Neuron (in vitro differentiated cells): ENCODE measurements around the gene CROCC.
"Not testable (repeated sequence)": the region's sequence is repeated elsewhere in the genome, so short reads cannot be mapped to it uniquely, and the experiment has no call there.

Experiments used
- H2AFZ ChIP-seq: one replicate; pipeline ENCODE4 v1.6.1; 2013; ENCODE audit warnings: low read depth, mild to moderate bottlenecking, inconsistent platforms, low read length, moderate library complexity
- H3K27me3 ChIP-seq: one replicate; pipeline ENCODE4 v1.6.1; 2013; ENCODE audit warnings: low read length; ENCODE audit not compliant: insufficient read depth
- H3K36me3 ChIP-seq: one replicate; pipeline ENCODE4 v1.6.1; 2013; ENCODE audit warnings: low read length; ENCODE audit not compliant: insufficient read depth
- H3K4me1 ChIP-seq: one replicate; pipeline ENCODE4 v1.6.1; 2013; ENCODE audit warnings: low read length; ENCODE audit not compliant: insufficient read depth
- H3K4me3 ChIP-seq: 2 replicates; pipeline ENCODE4 v1.5.1; 2013; ENCODE audit warnings: mild to moderate bottlenecking, low read length, moderate library complexity
- H3K9me3 ChIP-seq: one replicate; pipeline ENCODE4 v1.6.1; 2013; ENCODE audit warnings: low read length

The CROCC gene

DNA sequence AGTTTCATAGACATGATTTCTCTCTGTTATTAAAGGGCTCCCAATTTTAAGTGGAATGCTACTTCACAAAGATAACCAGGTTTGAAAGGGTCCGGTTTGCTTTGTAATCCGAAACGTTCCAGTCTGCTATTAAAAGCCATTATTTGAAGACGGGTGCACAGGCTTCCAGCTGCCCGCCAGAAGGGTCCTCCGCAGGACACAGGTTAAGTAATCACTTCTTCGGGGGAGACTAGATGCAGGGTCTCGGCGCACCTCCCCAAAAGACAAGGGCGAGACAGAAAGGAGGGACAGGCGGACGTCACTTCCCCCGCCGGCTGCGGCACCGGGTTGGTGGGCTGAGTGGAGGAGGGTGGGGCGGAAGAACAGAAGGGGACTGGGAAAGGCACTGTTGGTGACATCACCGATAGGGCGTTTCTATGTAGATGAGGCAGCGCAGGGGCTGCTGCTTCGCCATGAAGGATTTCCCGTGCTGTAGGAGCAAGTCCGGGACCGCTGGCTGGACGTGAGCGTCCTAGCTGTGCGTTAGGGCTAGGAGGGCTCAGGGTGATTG lies 17.1 kb upstream of the CROCC start:
- Histone ChIP-seq H3K4me1 (peaks cover 20% of the 10 kb centered on the region), H3K27me3 (no peaks in the 10 kb centered on the region), H3K9me3 (no peaks in the 10 kb centered on the region), H2AFZ (peak overlapping the region; percentile 39), H3K36me3 (no peaks in the 10 kb centered on the region), H3K4me3 (peak overlapping the region; percentile 51)

GRCh38 chr1:16905110-16905867 lies 16.4 kb upstream of the CROCC start:
- Histone ChIP-seq H3K4me3 (peak overlapping the region; percentile 51), H3K9me3 (no peaks in the 10 kb centered on the region), H3K4me1 (peaks cover 20% of the 10 kb centered on the region), H3K27me3 (no peaks in the 10 kb centered on the region), H2AFZ (no peak overlapping the region), H3K36me3 (no peaks in the 10 kb centered on the region)

GRCh38 chr1:16905868-16906702 lies 15.6 kb upstream of the CROCC start:
- H3K9me3 ChIP-seq = no peaks in the 10 kb centered on the region
- peaks cover 20% of the 10 kb centered on the region for H3K4me1 ChIP-seq
- no peaks in the 10 kb centered on the region for H3K27me3 ChIP-seq
- peak overlapping the region; percentile 1 for H3K4me3 ChIP-seq
- no peaks in the 10 kb centered on the region for H3K36me3 ChIP-seq
- no peak overlapping the region for H2AFZ ChIP-seq

DNA sequence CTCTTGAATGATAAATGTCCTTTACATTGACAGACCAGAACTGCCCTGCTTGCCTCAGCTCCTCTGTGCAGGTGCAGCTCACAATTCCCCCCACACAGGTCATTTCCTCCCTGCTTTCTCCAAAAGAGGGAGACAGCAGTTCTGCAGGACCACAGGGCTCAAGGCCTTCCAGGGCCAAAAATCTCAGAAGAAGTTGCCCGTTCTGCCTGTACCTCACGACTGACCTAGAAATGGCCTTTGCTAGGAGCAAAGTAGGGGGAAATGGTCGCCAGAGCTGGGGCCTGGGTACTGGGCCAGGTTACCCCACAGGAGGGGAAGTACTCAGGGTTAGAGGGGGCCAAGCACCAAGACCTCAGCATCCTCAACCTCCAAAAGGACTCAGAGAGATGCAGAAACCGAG lies 14.9 kb upstream of the CROCC start:
- H3K27me3 ChIP-seq = no peaks in the 10 kb centered on the region
- no peaks in the 10 kb centered on the region for H3K36me3 ChIP-seq
- H2AFZ ChIP-seq = no peak overlapping the region
- peaks cover 20% of the 10 kb centered on the region for H3K4me1 ChIP-seq
- H3K4me3 ChIP-seq = no peak overlapping the region
- no peaks in the 10 kb centered on the region for H3K9me3 ChIP-seq

DNA sequence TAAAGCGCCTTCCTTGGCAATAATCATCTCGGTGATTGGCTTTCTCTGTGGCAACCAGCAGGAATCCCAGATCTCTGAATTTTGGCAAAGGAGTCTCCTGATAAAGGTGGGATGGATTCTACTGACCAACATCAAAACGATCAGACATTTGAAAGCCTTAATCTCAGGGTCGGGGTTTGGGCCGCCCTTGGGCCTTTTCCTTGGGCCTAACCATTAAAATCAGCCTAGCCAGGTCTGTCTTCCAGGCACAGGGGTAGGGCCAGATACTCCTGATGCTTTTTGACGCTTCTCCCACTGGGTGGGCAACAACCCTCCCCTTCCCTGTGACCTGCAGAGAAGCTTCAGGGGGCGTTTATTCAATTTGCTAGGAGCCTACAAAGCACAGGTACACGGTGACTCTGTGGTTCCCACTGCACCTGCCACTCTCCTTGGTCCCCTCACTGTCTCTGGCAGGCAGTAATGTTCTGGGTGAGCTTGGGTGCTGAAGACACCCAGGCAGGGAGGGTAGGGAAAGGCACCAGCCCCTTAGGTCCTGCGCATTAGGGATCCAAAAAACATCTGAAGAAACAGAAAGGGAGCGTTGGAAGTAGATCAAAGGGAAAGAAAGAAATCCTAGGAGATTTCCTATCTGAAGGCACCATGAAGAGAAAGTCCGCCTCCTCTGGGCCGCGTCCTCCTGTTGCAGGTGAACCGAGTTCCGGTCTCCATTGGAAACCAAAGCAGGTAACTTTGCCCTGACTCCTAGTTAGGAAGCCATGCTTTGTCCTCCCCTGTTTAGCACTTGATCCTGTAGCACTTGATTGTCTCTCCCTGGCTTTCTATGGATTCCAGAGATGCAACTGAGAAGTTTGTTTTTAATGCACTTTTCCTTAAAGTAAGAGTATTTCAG lies 13.6 kb upstream of the CROCC start:
- Histone ChIP-seq H3K27me3 (no peaks in the 10 kb centered on the region), H3K4me3 (no peak overlapping the region), H3K4me1 (peaks cover 20% of the 10 kb centered on the region), H2AFZ (no peak overlapping the region), H3K9me3 (no peaks in the 10 kb centered on the region), H3K36me3 (no peaks in the 10 kb centered on the region)

DNA sequence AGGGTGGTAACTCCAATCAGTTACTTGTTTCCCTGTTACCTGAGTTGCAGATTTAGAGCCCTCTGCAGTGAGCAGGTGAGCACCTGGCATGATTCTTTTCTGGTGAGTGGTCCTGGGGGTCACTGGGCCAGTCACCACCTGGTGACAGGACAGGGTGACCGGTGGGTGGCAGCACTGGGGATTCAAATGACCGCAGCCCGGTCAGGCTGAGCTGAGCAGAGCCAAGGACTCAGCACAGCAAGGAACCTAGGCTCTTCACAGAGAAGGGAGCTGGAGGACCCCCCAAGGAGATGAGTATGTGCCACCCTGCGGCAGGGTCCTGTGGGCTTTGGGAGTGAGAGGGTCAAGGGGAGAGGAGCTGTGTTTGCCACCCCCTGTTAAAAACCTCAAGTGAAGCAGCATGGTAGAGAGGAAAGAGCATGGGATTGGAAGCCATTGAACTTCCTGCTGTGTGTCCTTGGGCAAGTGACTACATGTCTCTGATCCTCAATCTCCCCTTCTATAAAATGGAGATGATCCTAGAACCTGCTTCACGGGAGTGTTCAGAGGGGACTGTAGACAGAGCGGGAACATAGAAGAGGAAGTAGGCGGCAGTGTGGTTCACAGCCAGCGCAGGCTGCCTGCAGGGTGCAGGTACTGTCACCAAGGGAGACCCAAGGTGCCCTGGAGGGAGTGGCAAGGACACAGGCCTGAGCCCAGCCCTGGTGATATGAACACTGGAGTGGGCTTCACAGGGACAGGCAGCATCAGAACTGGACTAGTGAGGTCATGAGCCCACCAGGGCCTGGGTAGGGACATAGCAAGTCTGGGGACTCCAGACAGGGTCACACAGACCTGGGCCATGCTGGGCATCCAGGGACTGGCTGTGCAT lies 9.6 kb upstream of the CROCC start:
- H3K36me3 ChIP-seq, H3K9me3 ChIP-seq, H3K27me3 ChIP-seq, H2AFZ ChIP-seq, H3K4me3 ChIP-seq, H3K4me1 ChIP-seq: not testable (repeated sequence)

DNA sequence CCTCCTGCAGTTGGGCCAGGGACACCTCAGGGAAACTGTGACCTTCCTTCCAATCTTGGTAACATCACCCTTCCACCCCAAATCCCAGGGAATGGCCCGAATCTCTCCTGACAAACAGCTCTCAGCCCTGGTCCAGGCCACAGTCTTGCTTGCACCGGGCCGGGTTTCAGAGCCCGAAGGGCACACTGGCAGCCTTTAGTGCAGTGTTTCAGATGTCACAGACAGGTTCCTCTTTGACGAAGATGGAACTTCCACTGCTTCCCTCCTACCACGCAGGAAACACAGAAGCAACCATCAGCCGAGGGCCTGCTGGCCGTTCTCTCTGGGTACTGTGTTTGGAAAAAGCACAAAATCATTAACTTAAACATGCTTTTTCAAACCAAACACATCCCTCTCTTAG lies 9.0 kb upstream of the CROCC start:
- H3K27me3 ChIP-seq, H3K36me3 ChIP-seq, H2AFZ ChIP-seq, H3K9me3 ChIP-seq, H3K4me3 ChIP-seq, H3K4me1 ChIP-seq: not testable (repeated sequence)

DNA sequence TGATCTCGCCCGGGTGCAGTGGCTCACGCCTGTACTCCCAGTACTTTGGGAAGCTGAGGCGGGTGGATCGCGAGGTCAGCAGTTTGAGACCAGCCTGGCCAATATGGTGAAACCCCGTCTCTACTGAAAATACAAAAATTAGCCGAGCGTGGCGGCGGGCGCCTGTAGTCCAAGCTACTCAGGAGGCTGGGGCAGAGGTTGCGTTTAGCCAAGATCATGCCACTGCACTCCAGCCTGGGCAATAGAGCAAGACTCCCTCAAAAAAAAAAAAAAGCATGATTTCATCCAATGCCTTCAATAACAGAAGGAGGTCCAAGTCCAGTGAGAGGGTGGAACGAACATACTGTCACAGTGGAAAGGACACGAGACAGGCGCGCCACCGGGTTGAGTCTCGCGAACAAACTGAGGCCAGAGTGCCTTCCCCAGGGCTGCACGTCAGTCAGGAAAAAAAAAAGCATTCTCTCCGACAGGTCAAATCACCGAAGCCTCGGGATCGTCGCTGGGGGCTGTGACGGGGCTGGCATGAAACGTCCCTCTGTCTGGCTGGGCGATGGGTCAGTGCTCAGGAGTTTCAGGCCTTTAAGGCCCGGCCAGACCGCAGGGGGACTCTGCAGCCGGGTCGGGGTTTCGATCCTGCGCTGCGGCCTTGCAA lies 8.4 kb upstream of the CROCC start:
- peak overlapping the region; percentile 41 for H2AFZ ChIP-seq
- H3K4me3 ChIP-seq = peak overlapping the region; percentile 47
- no peaks in the 10 kb centered on the region for H3K36me3 ChIP-seq
- no peaks in the 10 kb centered on the region for H3K27me3 ChIP-seq
- no peaks in the 10 kb centered on the region for H3K9me3 ChIP-seq
- H3K4me1 ChIP-seq = peaks cover 4% of the 10 kb centered on the region

DNA sequence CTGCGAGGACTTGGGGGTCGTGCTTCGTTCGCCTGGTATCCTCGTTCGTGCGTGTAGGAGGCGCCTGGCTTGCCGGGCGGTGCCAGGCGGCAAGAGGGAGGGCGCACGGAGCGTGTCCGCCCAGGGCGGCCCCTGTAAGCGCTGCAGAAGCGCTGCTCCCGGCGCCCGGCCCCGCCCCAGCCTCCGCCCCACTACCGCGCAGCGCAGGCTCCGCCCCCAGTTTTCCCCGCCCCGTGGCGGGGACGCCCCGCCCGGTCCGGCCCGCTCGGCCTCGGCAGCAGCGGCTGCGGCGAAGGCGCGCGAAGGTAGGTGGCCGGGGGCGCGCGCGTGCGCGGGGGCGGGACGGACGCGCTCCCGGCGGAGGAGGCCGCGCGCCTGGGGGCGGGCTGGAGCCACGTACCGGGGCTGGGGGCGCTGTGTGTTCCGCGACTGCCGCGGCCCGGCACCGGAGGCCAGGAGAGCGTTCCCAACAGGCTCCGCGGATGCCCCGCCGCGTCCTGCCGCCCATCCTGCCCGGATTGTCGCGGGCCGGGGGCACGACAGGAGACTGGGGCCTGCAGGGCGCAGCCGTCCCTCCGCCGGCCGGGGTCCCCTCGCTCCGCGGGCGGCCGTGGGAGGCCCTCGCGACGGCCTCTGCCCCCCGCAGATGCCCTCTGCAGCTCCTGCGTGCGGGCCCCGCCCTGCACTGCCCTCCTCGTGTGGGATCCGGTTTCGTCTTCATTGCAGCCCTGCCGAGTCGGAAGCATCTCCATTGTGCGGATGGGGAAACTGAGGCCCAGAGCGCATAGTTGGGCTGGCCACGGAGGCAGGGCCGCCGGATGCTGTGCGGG lies 7.7 kb upstream of the CROCC start:
- Histone ChIP-seq H3K27me3 (no peaks in the 10 kb centered on the region), H2AFZ (peak overlapping the region; percentile 41), H3K9me3 (no peaks in the 10 kb centered on the region), H3K4me3 (peak overlapping the region; percentile 47), H3K36me3 (no peaks in the 10 kb centered on the region), H3K4me1 (peaks cover 4% of the 10 kb centered on the region)

DNA sequence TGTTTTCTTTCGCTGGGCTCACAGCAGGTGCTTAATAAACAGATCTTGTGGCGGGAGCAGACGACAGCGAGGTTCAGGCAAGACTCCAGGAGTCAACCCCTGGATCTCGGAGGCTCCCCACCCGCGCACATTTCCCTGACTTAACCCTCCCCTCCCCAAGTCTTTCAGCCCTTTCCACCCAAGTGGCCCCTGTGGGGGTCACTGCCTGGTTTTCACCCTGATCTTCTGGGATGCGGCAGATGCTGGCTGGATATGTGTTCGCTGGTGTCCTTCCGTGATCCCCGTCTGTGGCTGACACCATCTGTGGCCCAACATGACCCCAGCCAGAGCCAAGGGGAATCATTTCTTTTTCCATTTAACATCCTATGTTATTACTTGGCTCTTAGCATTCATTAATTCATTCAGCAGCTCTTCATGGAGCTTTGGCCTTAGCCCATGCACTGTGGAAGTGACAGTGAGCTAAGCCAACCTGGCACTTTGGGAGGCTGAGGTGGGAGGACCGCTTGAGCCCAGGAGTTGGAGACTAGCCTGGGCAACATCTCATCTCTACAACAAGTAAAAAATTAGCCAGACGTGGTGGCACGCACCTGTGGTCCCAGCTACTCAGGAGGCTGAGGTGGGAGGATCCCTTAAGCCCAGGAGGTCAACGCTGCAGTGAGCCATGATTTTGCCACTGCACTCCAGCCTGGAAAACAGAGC lies 6.7 kb upstream of the CROCC start:
- not testable (repeated sequence) for H3K9me3 ChIP-seq, H3K4me1 ChIP-seq, H3K27me3 ChIP-seq, H3K4me3 ChIP-seq, H2AFZ ChIP-seq, H3K36me3 ChIP-seq

DNA sequence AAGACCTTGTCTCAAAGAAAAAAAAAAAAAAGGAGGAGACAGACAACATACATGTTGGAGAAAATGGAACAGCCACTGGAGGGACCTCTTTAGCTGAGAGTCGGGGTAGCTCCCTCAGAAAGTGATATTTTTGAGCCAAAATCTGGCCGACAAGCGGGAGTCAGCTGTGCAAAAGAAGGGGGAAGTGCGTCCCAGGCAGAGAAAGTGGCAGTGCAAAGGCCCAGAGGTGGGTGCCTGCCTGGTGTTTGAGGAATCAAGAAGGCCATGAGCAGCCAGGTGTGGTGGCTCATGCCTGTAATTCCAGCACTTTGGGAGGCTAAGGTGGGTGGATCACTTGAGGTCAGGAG lies 6.1 kb upstream of the CROCC start:
- Histone ChIP-seq H3K9me3 (no peaks in the 10 kb centered on the region), H2AFZ (no peak overlapping the region), H3K27me3 (no peaks in the 10 kb centered on the region), H3K4me1 (peaks cover 4% of the 10 kb centered on the region), H3K4me3 (no peak overlapping the region), H3K36me3 (no peaks in the 10 kb centered on the region)
